ENCODE measurements around the gene MT1G.
A peak's percentile ranks its signal among the peaks of the same experiment; 100 is the strongest.

The MT1G gene

GRCh38 chr16:56683424-56684172 is 15.7 kb upstream of the MT1G start:
- no peaks in the 10 kb centered on the region for H3K36me3 ChIP-seq (replicated peaks; ENCODE audit: insufficient read depth, low read length)
- no peaks in the 10 kb centered on the region for H3K9me3 ChIP-seq (replicated peaks; ENCODE audit: insufficient read depth, low read length)
- no peaks in the 10 kb centered on the region for H4K20me1 ChIP-seq (ENCODE audit: insufficient read depth, low read length)
- H2AFZ ChIP-seq (ENCODE audit: low read length), result no peak overlapping the region
- H3K27me3 ChIP-seq (replicated peaks; ENCODE audit: insufficient read depth, low read length), result 0 out of 2 replicates have a peak, but pooled peaks cover 8% of the 10 kb centered on the region
- H3K27ac ChIP-seq (ENCODE audit: low read length), result no peak overlapping the region
- H3K4me1 ChIP-seq (ENCODE audit: low read length), result no peaks in the 10 kb centered on the region
- no peaks in the 10 kb centered on the region for H3K9me2 ChIP-seq (replicated peaks; ENCODE audit: insufficient read depth, low read length)
- H3K79me2 ChIP-seq (ENCODE audit: low read length), result no peaks in the 10 kb centered on the region
- TF ChIP-seq EZH2 (optimal IDR thresholded peaks at IDR 0.05; ENCODE audit: low read depth, low read length) (no peak), CTCF (IDR thresholded peaks at IDR 0.05; ENCODE audit: low read length) (no peak), EZH2phosphoT487 (IDR thresholded peaks at IDR 0.05; ENCODE audit: low read length) (no peak)
- no peak overlapping the region for H3K4me3 ChIP-seq (ENCODE audit: low read length)
- no peak overlapping the region for H3K9ac ChIP-seq (ENCODE audit: low read length)
- no peak overlapping the region for H3K4me2 ChIP-seq (ENCODE audit: low read depth, low read length)
- no peak for DNase-seq
- H3F3A ChIP-seq (ENCODE audit: insufficient read depth, low read length), result no peaks in the 10 kb centered on the region

- H3K4me2 ChIP-seq (ENCODE audit: low read depth, low read length), result peak overlapping the region; percentile 90
- H3K9me3 ChIP-seq (replicated peaks; ENCODE audit: insufficient read depth, low read length), result no peaks in the 10 kb centered on the region
- DNase-seq, result no peak
- H2AFZ ChIP-seq (ENCODE audit: low read length), result peak overlapping the region; percentile 98
- H4K20me1 ChIP-seq (ENCODE audit: insufficient read depth, low read length), result no peaks in the 10 kb centered on the region
- no peaks in the 10 kb centered on the region for H3K4me1 ChIP-seq (ENCODE audit: low read length)
- peak overlapping the region; percentile 71 for H3K4me3 ChIP-seq (ENCODE audit: low read length)
- no peaks in the 10 kb centered on the region for H3K79me2 ChIP-seq (ENCODE audit: low read length)
- H3K27me3 ChIP-seq (replicated peaks; ENCODE audit: insufficient read depth, low read length), result peaks cover 11% of the 10 kb centered on the region; the same call in 1 of the 2 replicates
- TF ChIP-seq CTCF (IDR thresholded peaks at IDR 0.05; ENCODE audit: low read length) (no peak), EZH2 (optimal IDR thresholded peaks at IDR 0.05; ENCODE audit: low read depth, low read length) (no peak), EZH2phosphoT487 (IDR thresholded peaks at IDR 0.05; ENCODE audit: low read length) (no peak)
- no peaks in the 10 kb centered on the region for H3K9me2 ChIP-seq (replicated peaks; ENCODE audit: insufficient read depth, low read length)
- no peak overlapping the region for H3K27ac ChIP-seq (ENCODE audit: low read length)
- H3K36me3 ChIP-seq (replicated peaks; ENCODE audit: insufficient read depth, low read length), result no peaks in the 10 kb centered on the region
- peak overlapping the region; percentile 50; the same call in 1 of the 2 replicates for H3K9ac ChIP-seq (ENCODE audit: low read length)
- no peaks in the 10 kb centered on the region for H3F3A ChIP-seq (ENCODE audit: insufficient read depth, low read length)
These were observed 15.0 kb upstream of the MT1G start for GRCh38 chr16:56682703-56683397.

GRCh38 chr16:56681939-56682702 is 14.3 kb upstream of the MT1G start, which contains the start of gene MT1X:
Gene MT1X, plus strand, starts transcription at chr16:56682470. Its CDS starts 71 bp downstream, at chr16:56682541.
- H3K79me2 ChIP-seq (ENCODE audit: low read length), result no peaks in the 10 kb centered on the region
- TF ChIP-seq EZH2 (optimal IDR thresholded peaks at IDR 0.05; ENCODE audit: low read depth, low read length), result no peak
- no peak for TF ChIP-seq EZH2phosphoT487 (IDR thresholded peaks at IDR 0.05; ENCODE audit: low read length)
- TF ChIP-seq CTCF (IDR thresholded peaks at IDR 0.05; ENCODE audit: low read length), result no peak
- H3K9me2 ChIP-seq (replicated peaks; ENCODE audit: insufficient read depth, low read length), result no peaks in the 10 kb centered on the region
- no peaks in the 10 kb centered on the region for H4K20me1 ChIP-seq (ENCODE audit: insufficient read depth, low read length)
- peak within 1 kb of the TSS; percentile 71 for H3K4me3 ChIP-seq (ENCODE audit: low read length)
- H3K9me3 ChIP-seq (replicated peaks; ENCODE audit: insufficient read depth, low read length), result no peaks in the 10 kb centered on the region
- peak within 1 kb of the TSS; percentile 90 for H3K4me2 ChIP-seq (ENCODE audit: low read depth, low read length)
- H3K36me3 ChIP-seq (replicated peaks; ENCODE audit: insufficient read depth, low read length), result no peaks in the 10 kb centered on the region
- DNase-seq, result peak; percentile 87
- H3K4me1 ChIP-seq (ENCODE audit: low read length), result no peaks in the 10 kb centered on the region
- H2AFZ ChIP-seq (ENCODE audit: low read length), result peak within 1 kb of the TSS; percentile 98
- H3K9ac ChIP-seq (ENCODE audit: low read length), result peak within 1 kb of the TSS; percentile 59; the same call in 1 of the 2 replicates
- no peak within 1 kb of the TSS for H3K27ac ChIP-seq (ENCODE audit: low read length)
- H3K27me3 ChIP-seq (replicated peaks; ENCODE audit: insufficient read depth, low read length), result peaks cover 19% of the 10 kb centered on the region
- H3F3A ChIP-seq (ENCODE audit: insufficient read depth, low read length), result no peaks in the 10 kb centered on the region
